Stimulated activated CD8-positive, alpha-beta memory T cell treated with anti-CD3 and anti-CD28 coated beads, Interleukin-12 subunit alpha, Interleukin-12 subunit beta, amount 100 ng/mL, for 4 hours (primary cell): ENCODE results near the gene DNAJC7.

Experiments
- DNase-seq: peaks from one replicate; pipeline ENCODE4 v3.0.0-alpha.2; 2020; ENCODE audit warnings: low read depth

Gene DNAJC7, protein sequence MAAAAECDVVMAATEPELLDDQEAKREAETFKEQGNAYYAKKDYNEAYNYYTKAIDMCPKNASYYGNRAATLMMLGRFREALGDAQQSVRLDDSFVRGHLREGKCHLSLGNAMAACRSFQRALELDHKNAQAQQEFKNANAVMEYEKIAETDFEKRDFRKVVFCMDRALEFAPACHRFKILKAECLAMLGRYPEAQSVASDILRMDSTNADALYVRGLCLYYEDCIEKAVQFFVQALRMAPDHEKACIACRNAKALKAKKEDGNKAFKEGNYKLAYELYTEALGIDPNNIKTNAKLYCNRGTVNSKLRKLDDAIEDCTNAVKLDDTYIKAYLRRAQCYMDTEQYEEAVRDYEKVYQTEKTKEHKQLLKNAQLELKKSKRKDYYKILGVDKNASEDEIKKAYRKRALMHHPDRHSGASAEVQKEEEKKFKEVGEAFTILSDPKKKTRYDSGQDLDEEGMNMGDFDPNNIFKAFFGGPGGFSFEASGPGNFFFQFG

DNA sequence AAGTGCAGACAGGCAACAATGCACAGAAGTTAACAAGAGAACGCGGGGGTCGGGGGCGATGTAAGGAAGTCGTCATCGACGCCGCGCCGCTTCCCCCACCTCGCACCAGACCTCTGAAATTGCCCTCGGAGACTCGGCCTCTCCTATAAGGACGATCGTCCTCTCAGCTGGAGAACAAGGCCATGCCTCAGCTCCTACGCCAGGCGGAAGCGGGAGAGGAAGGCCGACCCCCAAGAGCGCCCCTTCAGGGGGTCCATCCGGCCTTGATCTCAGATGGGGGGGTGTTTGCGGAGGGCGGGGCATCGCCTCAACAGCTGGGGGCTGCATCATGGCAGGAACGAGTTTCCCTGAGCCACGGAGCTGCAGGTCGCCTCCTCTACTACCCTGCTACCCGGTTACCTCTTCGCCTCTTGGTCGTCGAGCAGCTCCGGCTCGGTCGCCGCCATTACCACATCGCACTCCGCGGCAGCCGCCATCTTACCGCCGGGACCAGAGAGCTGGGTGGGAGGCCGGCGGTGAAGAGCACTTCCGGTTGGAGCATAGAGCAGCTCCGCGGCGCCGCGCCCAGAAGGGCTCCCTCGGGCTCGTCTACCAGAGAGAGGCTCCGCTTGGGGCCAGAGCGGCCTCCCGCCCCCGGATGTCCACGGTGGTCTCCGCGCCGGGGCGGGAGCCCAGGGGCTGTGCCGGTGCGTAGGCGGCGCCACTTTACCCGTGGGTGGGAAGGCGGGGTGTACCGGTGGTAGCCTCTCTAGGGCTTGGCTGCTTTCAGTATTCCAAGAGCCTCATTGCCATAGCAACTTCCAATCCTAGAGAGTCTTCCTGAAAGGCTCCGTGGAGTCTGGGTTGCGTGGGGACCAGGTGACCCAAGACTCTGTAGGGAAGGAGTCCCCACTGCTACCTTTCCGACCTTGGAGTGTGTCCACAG, at the start of gene DNAJC7:
Gene DNAJC7, minus strand, starts transcription at position 499 of the 925 bp plus-strand sequence. Its CDS starts 23 bp downstream, at position 476.
- peak; percentile 82 for DNase-seq

DNA sequence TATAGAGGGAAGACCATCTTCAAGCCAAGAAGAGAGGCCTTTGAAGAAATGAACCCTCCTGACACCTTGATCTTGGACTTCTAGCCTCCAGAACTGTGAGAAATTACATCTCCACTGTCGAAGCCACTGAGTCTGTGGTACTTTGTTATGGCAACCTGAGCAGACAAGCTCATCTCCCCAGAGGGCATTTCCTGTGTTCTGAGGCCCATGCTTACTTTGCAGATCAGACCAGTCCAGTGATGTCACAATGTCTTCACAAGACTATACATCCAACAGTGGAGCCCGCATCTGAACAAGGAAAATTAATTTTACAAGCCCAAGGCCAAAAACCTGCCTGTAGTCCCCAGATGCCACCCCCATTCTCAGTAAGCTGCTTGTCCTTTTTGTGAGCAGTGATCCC, 48.0 kb upstream of the DNAJC7 start:
- DNase-seq: no peak

DNA sequence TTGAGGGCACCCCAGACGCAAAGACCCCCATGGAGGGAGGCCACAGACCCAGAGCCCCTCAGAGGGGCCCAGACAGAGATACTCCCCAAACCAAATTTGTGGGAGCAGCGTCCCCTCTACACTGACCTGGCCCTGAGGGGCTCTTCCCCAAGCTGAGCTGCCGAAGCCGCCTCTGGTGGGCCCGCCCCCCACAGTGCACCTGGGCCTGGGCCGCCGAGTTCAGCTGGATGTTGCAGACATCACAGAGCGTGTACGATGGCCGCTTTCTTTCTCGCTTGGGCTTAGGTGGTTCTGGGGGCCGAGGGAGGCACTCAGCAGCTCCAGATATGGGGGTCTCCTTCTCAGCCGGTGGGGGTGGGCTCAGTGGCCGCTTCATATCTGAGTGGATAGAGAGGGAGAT, 45.4 kb upstream of the DNAJC7 start:
- no peak for DNase-seq

DNA sequence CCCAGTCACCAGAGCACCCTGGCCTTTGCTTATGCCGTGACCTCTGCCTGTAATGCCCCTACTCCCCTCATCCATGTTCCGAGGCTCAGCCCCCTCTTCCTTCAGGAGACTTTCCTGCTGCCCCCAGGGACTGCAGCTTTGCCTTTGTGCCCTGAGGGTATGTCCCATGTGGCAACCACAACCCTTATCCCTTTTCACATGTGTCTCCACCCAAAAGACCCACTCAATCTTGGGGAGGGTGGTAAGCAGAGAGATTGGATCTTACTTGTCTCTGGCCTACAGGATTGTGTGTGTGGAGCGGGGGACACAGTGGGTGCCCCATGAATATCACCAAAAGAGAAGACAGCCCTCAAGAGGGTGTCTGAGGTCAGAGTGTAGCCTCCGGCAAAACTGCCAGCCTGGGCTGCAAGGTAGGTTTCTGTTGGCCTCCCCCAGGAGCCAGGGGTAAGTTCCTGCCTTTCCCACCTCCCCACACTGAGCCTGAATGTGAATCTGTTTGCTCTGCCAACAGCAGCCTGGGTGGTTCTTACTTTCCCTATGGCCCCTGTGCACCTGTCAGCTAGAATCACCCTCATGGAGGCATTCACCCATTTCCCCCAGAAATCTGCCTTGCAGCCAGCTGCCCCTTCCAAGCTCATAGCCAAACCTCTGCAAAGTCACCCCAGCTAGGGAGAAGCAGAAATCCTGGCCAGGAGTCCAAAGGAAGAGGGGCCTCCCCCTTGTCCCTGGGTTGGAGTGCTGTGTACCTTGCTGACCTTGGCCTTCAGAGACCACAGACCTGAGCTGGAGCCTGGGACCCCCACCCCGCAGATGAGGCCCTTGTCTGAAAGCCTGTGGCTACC, 44.6 kb upstream of the DNAJC7 start:
- no peak for DNase-seq

DNA sequence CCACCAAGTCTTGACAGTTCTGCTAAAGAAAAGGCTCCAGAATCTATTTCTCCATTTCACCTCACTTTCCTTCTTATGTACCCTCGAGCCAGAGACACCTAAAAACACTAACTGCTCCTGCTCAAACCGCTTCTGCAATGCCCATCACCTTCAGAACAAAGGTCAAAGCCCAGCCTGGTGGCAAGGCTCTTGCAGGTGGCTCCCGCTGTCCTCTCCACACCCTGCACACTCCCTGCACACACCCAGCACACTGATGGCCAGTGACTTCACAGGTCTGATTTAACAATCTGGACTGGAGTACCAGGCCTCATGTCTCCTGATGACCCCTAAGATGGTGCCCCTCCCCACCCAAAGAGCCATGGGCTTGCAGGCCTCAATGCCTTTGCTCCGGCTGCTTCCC, 43.0 kb upstream of the DNAJC7 start:
- DNase-seq: no peak

DNA sequence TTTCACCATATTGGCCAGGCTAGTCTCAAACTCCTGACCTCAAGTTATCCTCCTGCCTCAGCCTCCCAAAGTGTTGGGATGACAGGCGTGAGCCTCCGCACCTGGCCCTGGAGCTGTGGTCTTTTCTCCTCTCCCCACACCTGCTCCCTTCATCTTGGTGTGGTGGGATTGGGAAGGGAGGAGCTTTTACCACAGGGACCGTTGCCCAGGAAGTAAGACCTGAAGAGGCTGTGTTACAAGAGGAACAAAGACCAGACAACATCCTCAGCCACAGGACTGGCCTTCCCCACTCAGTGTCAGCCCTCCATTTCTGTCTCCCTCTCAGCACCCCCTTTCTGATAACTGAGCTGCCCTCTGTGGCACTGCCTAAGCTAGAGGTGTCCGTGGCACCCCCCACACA, 42.6 kb upstream of the DNAJC7 start:
- DNase-seq: no peak

DNA sequence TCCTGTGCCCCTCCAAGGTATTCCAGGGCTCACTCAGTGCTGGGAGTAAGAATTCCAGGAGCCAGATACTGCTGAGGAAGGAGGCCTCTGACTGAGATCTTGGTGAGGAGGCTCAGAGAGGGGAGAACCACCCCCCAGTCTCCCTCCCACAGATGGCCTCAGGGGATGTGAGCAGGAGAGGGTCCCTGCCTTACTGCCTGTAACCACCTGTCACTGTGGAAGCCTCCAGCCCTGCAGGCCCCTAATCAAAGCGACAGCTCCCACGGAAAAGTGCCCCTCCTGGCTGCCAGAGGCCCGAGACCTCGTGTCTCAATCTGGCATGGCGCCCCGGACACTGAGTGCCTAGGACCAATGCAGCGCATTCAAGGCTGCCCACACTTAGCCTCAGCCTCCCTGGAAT, 40.8 kb upstream of the DNAJC7 start:
- DNase-seq: no peak

DNA sequence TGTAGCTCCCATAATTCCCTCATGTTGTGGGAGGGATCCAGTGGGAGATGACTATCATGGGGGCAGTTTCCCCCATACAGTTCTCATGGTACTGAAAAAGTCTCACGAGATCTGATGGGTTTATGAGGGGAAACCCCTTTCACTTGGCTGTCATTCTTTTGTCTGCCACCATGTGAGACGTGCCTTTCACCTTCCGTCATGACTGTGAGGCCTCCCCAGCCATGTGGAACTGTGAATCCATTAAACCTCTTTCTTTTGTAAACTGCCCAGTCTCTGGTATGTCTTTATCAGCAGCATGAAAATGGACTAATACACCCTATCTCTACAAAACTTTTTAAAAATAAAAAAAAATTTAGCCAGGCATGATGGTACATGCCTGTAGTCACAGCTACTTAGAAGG, 39.4 kb upstream of the DNAJC7 start:
- no peak for DNase-seq

DNA sequence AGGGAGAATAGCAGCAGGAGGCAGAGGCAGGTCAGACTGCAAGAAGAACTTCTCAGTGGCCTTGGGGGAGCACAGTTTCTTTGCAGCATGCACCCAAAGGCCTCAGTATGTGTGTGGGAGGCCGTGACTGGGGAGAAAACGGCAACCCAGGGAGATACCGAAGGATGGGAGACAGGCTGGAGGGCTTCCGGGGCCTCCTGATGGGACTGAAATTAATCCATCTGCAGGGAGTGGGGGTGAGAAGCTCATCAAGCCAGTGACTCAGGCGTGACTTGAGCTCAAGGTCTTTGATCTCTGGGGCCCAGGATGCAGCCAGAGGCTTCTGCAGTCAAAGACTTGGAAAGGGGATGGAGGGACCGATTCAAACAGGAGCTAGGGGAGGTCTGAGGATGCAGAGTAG, 38.3 kb upstream of the DNAJC7 start:
- no peak for DNase-seq

DNA sequence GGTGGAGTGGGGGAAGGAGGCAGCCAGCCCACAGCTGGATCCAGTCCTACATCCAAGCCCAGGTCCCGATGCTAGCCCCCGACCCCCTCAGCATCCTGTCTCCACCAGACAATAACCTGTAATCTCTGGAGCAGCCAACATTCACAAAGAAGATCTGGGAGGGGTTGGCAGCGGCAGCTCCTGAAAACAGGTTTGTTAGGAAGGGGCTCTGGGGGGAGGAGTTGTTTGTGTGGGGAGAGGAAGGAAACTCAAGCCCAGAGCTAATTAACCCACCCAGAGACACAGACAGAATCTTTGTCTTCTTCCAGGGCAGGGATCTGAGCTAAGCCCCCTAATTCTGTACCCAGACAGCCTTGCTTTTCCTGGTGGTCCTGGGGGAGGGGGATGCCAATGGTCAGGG, 37.8 kb upstream of the DNAJC7 start:
- no peak for DNase-seq

DNA sequence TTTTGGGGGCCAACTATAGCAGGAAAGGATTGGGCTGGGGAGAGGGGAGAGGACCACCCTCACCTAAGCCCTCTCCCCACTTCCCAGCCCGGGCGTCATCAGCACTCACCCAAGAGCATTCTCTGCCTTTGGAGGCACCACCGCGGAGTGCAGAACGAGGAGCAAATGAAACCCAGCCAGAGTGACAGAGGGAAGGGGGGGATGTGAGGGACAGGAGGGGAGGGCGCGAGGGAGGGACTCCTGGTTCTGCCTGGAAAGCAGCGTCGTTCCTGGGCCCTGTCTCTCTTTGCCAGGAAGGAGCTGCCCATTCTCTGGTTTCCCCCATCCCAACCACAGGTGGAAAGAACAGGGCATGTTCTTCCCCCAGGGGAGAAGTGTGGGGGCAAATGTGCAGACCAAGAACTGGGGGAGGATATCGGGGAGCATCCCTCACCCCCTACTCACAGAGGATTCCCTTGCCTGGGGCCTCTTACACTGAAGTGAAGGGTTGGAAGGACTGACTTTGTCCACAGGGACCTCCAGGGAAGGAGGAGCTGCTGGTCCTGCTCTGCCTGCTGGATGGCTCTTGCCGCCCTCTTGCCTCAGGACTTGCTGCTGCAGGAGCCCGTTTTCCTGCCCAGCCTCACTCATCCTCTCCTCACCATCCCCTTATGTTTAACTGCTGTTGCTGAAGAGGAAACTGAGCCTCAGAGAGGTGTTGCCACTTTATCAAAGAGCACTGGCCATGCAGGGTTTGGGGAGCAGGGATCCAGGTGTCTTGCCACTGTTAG, 36.7 kb upstream of the DNAJC7 start:
- DNase-seq: no peak

DNA sequence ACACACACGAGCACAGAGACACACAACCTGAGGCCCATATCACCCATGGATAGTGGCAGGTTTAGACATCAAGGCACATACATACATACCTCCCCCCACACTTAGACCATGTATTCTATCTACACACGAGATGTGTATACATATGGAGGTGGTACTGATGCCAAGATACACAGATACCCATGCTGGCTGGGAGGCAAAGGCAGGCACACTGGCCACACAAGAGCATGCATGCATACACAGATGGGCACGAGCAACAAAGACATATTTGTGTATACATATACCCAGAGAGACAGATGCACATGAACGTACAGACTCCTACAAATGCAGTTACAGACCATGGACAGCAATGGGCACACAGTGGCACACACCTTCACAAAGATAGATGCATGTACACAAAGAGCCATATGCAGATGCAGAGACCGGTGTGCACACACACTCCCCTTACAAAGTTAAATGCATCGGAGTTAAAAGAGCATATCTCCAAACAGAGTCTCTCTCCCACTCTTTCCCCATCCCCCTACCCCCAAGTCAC, 35.2 kb upstream of the DNAJC7 start:
- DNase-seq: no peak

DNA sequence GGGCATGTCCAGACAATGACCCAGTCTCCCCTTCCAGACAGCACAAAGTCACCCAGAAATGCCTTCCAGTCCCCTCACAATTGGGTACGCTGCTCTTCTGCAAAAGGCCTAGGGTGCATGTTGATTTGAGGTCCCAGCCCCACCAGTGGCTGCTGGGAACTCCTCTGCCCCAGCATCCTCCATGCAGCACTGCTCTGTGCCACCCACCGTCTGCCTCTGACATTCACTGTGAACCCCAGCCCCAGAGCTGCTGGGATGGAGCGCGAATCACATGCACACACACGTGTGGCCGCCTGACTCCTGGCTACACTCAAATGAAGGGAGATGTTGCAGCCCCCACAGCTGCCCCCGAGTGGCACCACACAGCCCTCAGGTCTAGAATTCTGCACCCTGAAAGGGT, 34.4 kb upstream of the DNAJC7 start:
- no peak for DNase-seq

DNA sequence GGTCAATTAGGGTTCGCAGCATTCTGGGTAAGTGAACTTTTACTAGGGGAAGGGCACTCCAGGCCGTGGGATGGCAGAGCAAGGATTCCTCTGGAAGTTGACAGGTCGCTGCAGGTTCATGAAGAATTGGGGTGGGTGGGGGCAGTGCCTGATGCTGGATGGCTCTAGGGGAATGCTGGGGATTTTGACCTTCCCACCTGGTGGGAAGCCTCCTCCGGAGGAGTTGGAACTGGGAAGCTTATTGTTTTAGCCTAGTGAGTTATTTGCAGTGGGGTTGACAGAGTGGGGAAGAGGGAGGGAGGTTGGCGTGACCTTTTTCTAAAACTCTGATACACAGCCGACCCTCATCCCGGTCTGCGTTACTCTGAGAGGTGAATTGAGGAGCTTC, 33.8 kb upstream of the DNAJC7 start:
- DNase-seq: no peak

DNA sequence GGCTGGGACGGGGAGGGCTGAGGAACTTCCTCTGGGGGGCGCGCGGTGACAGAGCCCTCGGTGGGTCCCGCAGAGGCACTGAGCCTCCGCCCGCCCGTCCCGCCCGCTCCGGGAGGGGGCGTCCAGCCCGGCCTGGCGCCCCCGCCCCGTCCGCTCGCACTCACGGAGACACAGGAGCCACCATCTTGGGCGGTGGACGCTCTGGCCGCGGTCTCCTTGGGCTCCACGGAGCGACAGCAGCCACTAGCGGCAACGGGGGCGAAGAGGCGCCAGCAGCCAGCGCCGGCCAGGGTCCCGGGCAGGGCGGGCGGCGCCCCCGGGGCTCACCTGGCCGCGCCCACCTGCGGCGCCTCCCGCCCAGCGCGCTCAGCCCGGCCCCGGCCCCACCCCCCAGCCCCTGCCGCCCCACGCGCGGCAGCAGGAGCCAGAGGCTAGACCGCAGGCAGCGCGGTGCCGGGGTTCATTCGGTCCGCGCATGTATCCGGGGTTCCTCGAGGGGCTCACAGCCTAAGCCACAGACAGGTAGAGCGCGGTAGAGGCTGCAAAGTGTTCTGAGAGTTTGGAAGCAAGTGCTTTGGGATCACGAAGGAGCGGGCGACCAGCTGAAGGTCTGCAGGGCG, 33.3 kb upstream of the DNAJC7 start, which contains the start of gene C17orf113:
Gene C17orf113, minus strand, starts transcription at position 209 of the 620 bp plus-strand sequence. CDS start 7,225 bp downstream, outside the sequence.
- DNase-seq: peak; percentile 25

DNA sequence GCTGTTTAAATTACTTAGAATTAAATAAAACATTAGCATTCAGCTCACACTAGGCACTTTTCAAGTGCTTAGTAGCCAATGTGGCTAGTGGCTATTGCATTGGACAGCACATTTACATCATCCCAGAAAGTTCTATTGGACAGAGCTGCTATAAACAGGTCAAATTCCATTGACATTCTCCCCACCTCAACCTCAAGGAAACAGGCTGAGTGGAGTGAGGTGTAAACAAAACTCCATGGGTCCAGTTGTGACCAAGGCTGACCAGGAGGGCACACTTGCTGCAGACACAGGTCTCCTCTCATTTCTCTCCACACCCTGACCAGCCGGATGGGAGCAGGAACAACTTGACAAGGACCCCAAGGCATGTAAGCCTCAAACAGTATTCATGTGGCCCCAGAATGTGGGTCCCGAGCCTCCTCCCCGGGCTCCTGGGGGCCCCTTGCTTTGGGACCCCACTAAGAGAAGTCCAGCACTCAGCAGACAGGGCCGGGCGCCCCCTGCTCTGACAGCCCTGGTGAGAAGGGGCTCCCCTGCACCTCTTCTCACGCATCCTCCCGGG, 32.7 kb upstream of the DNAJC7 start:
- DNase-seq: no peak

DNA sequence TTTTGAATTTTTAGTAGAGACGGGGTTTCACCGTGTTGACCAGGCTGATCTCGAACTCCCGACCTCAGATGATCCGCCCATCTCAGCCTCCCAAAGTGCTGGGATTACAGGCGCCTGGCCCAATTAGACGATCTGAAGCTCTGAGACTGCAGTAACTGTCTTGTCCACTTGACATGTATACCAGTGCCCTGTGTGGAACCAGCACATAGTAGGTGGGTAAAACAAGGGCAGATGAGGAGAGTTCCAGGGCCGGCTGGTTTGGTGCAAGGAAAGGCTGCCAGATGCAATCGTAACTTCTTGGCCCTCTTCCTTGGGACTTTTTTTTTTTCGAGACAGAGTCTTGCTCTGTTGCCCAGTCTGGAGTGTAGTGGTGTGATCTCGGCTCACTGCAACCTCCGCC, 30.1 kb upstream of the DNAJC7 start:
- no peak for DNase-seq

DNA sequence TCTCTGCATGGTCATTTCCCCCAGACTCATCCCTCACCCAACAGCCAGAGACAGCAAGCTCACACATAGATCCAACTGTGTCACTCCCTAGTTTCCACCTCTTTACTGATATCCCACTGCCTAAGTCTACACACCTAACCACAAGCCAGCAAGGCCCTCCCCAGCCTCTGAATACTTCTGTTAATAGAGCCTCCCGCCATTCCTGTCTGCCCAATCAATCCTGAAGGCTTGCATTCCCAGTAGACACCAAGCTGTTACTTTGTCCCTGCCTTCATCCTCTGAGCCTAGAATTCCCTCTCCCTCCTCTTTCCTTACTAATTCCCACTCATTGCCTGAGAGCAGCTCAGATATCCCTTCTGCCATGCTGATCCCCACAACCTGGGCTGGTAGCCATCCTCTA, 28.5 kb upstream of the DNAJC7 start:
- DNase-seq: no peak

DNA sequence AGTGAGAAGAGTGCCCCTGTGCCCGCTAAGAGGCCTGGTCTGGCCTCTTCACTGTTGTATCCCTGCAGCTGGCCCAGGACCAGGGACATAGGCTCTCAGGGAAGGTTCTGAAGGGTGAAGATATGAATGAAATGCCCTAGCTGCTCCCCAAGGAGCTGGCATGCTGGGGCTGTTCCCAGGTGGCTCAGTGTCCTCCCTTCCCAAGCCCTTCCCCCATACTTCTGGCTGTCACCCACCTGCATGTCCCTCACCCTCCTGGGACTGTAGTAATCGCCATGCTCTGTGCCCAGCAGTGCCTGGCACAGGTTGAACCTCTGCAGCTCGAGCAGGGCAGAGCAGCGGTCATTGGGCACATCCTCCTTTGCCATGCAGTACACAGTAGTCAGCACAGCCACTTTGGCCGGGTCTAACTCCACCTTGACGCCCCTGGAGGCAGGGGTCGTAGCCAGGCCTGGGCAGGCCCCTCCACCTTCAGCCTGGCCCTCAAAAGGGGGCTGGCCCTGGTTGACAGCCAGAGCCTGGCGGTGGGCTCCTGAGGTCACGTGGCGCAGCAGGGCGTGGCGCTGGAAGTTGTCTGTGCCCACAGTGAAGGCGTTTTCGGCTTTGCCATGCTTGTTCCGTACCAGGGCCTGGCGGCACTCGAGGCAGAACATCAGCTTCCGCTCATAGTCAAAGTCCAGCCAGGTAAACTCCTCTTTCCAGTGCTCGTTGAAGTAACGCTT, 25.5 kb upstream of the DNAJC7 start:
- no peak for DNase-seq
